Gastroesophageal sphincter (tissue), 4 donors: ENCODE measurements around the gene NLRP5. TPM values are rescaled to one million over a fixed set of nuclear protein-coding genes. Genes with fewer than 3 reads are reported as not detected.
A peak's percentile ranks its signal among the peaks of the same experiment; 100 is the strongest.

ENCODE experiments used
- ATAC-seq: fragments of 150-250 bp; one replicate; pipeline ENCODE4 v1.9.1; 2016; ENCODE audit warnings: mild to moderate bottlenecking, moderate library complexity
- H3K27ac ChIP-seq, 4 donors: fragments of 200-600 bp; sonication (generic) in 3 of 4; 1 replicate in 3 of 4; 2 replicates in 1 of 4; pipeline ENCODE4 v1.5.1; 2016 to 2019
- H3K27me3 ChIP-seq: fragments of 200-600 bp; sonication (generic); one replicate; pipeline ENCODE4 v1.5.1; 2019
- H3K36me3 ChIP-seq, 2 donors: fragments of 200-600 bp; sonication (generic); one replicate each; pipeline ENCODE4 v1.5.1; 2019; ENCODE audit warnings: control low read depth in 1 of 2
- H3K4me1 ChIP-seq, 3 donors: fragments of 200-600 bp; sonication (generic); 1 replicate in 2 of 3; 2 replicates in 1 of 3; pipeline ENCODE4 v1.5.1; 2016 to 2019; ENCODE audit warnings: control low read depth in 2 of 3
- H3K4me3 ChIP-seq, 2 donors: fragments of 200-600 bp; sonication (generic); one replicate each; pipeline ENCODE4 v1.5.1; 2019; ENCODE audit warnings: mild to moderate bottlenecking in 1 of 2, moderate library complexity in 1 of 2
- H3K9me3 ChIP-seq, 3 donors: fragments of 200-600 bp; sonication (generic); one replicate each; pipeline ENCODE4 v1.5.1; 2017 to 2019; ENCODE audit warnings: control low read depth in 2 of 3
- CTCF ChIP-seq, 4 experiments: fragments of 200-600 bp in 2 of 4; fragments of 450-650 bp in 2 of 4; sonication (generic) in 1 of 4; IDR thresholded peaks; one replicate each; pipeline ENCODE4 v1.5.1; 2017 to 2019; ENCODE audit warnings: antibody characterized with exemption in 4 of 4, mild to moderate bottlenecking in 2 of 4, moderate library complexity in 2 of 4
- EP300 ChIP-seq: sonication (generic); formaldehyde crosslinking; IDR thresholded peaks from one replicate; pipeline ENCODE4 v1.6.1; 2017; ENCODE audit warnings: antibody characterized with exemption, mild to moderate bottlenecking
- POLR2A ChIP-seq, 2 donors: fragments of 450-650 bp; IDR thresholded peaks; one replicate each; pipeline ENCODE4 v1.6.1; 2017; ENCODE audit warnings: antibody characterized with exemption in 2 of 2, mild to moderate bottlenecking in 2 of 2, moderate library complexity in 1 of 2
- POLR2AphosphoS5 ChIP-seq: sonication (generic); formaldehyde crosslinking; IDR thresholded peaks from one replicate; pipeline ENCODE4 v1.6.1; 2017; ENCODE audit warnings: antibody characterized with exemption
- WGBS, 2 donors: methylation state at CpG; one replicate each; pipeline ENCODE4 v1.1.5; 2018; ENCODE audit warnings: low coverage in 1 of 2; 5-methylcytosine and 5-hydroxymethylcytosine counted together
- total RNA-seq, 4 donors: library from RNA; depleted of rRNA; stranded (reverse); fragments of >200 nt; gene quantifications; one replicate each; pipeline ENCODE4 v1.1.0, GENCODE V29; 2016

The NLRP5 gene
- total RNA-seq, 4 donors from 2014 or later, result not detected

- Histone ChIP-seq H3K4me1 (peaks cover 0 to 35% (median 9%) of the 10 kb centered on the region in 3 donors), H3K4me3 (no peak overlapping the region), H3K27me3 (no peaks in the 10 kb centered on the region), H3K36me3 (peaks cover 0 to 57% of the 10 kb centered on the region in 2 donors), H3K9me3 (no peaks in the 10 kb centered on the region), H3K27ac (no peak overlapping the region)
- ATAC-seq, result no peak
- TF ChIP-seq CTCF (IDR thresholded peaks at IDR 0.05) (no peak), POLR2AphosphoS5 (no peak), EP300 (no peak), POLR2A (IDR thresholded peaks at IDR 0.05) (no peak)
- WGBS, 2 donors, result no CpG with 5 or more reads among the region's 49 CpGs
These were observed 100.3 kb downstream of the NLRP5 start for GRCh38 chr19:56086671-56087430.

- no peak for TF ChIP-seq CTCF (IDR thresholded peaks at IDR 0.05)
- TF ChIP-seq POLR2A (IDR thresholded peaks at IDR 0.05), result no peak
- no peak for TF ChIP-seq EP300
- no peak for TF ChIP-seq POLR2AphosphoS5
- H3K9me3 ChIP-seq, result no peaks in the 10 kb centered on the region
- H3K4me1 ChIP-seq, result peaks cover 0 to 41% (median 9%) of the 10 kb centered on the region in 3 donors
- H3K36me3 ChIP-seq, result peaks cover 0 to 59% of the 10 kb centered on the region in 2 donors
- no peak overlapping the region for H3K27ac ChIP-seq
- no peaks in the 10 kb centered on the region for H3K27me3 ChIP-seq
- ATAC-seq, result no peak
- H3K4me3 ChIP-seq, result no peak overlapping the region
- 56% methylated on average over 11 of the region's 104 CpGs; no CpG with 5 or more reads in 1 of the 2 donors for WGBS, 2 donors
These were observed 101.3 kb downstream of the NLRP5 start for GRCh38 chr19:56087647-56088496.

- TF ChIP-seq CTCF (IDR thresholded peaks at IDR 0.05) (no peak), EP300 (no peak), POLR2A (IDR thresholded peaks at IDR 0.05) (no peak), POLR2AphosphoS5 (no peak)
- no peak for ATAC-seq
- Histone ChIP-seq H3K27ac (no peak overlapping the region), H3K9me3 (no peaks in the 10 kb centered on the region), H3K36me3 (peaks cover 0 to 66% of the 10 kb centered on the region in 2 donors), H3K27me3 (no peaks in the 10 kb centered on the region), H3K4me1 (peaks cover 0 to 41% (median 9%) of the 10 kb centered on the region in 3 donors), H3K4me3 (no peak overlapping the region)
- 90 to 91% methylated on average over 5 to 8 of the region's 66 CpGs for WGBS, 2 donors
These were observed 102.1 kb downstream of the NLRP5 start for GRCh38 chr19:56088497-56089215.

- TF ChIP-seq CTCF (IDR thresholded peaks at IDR 0.05), result no peak
- no peak for TF ChIP-seq POLR2A (IDR thresholded peaks at IDR 0.05)
- no peak for TF ChIP-seq EP300
- TF ChIP-seq POLR2AphosphoS5, result no peak
- ATAC-seq, result no peak
- Histone ChIP-seq H3K36me3 (peaks cover 0 to 69% of the 10 kb centered on the region in 2 donors), H3K27ac (peak overlapping the region in 1 of 4 donors; percentile 2), H3K4me3 (no peak overlapping the region), H3K27me3 (no peaks in the 10 kb centered on the region), H3K9me3 (no peaks in the 10 kb centered on the region), H3K4me1 (peaks cover 0 to 41% (median 9%) of the 10 kb centered on the region in 3 donors)
- WGBS, 2 donors, result 83% methylated on average over 9 of the region's 14 CpGs; no CpG with 5 or more reads in 1 of the 2 donors
These were observed 102.8 kb downstream of the NLRP5 start for GRCh38 chr19:56089344-56089743.
